Mucosa of stomach (tissue), 1 donor: ENCODE measurements around the gene LGALS7.

Source experiments
- H3K27me3 ChIP-seq: one replicate; pipeline ENCODE4 v1.7.0; 2013; ENCODE audit warnings: mild to moderate bottlenecking, low read length; ENCODE audit not compliant: control insufficient read depth, insufficient read depth
- H3K36me3 ChIP-seq: one replicate; pipeline ENCODE4 v1.7.0; 2013; ENCODE audit warnings: low read length; ENCODE audit not compliant: control insufficient read depth, insufficient read depth
- H3K4me1 ChIP-seq: one replicate; pipeline ENCODE4 v1.7.0; 2013; ENCODE audit warnings: mild to moderate bottlenecking, low read length; ENCODE audit not compliant: control insufficient read depth, insufficient read depth
- H3K4me3 ChIP-seq: one replicate; pipeline ENCODE4 v1.7.0; 2013; ENCODE audit warnings: low read length
- H3K9ac ChIP-seq: one replicate; pipeline ENCODE4 v1.7.0; 2013; ENCODE audit warnings: mild to moderate bottlenecking, low read length, moderate library complexity
- H3K9me3 ChIP-seq: one replicate; pipeline ENCODE4 v1.7.0; 2013; ENCODE audit warnings: mild to moderate bottlenecking, low read length, moderate library complexity; ENCODE audit not compliant: control insufficient read depth
- donor health status: Pancreatic carcinoma.

The LGALS7 gene

DNA sequence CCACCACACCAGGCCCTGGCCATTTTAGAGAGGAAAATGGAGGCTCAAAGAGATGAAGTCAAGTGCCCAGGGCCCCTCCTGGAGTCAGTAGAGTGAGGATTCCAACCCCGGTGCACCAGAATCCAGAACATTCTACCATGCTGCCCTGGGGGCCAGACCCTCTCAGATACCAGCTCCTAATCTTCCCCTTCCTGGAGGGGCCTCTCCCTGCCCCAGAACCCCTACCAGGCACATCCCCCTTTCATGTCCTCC is 40.1 kb downstream of the LGALS7 start:
- no peak overlapping the region for H3K4me3 ChIP-seq
- H3K27me3 ChIP-seq, result no peaks in the 10 kb centered on the region
- H3K36me3 ChIP-seq, result peaks cover 5% of the 10 kb centered on the region
- peaks cover 49% of the 10 kb centered on the region for H3K4me1 ChIP-seq
- H3K9me3 ChIP-seq, result no peaks in the 10 kb centered on the region
- peak overlapping the region; percentile 17 for H3K9ac ChIP-seq

DNA sequence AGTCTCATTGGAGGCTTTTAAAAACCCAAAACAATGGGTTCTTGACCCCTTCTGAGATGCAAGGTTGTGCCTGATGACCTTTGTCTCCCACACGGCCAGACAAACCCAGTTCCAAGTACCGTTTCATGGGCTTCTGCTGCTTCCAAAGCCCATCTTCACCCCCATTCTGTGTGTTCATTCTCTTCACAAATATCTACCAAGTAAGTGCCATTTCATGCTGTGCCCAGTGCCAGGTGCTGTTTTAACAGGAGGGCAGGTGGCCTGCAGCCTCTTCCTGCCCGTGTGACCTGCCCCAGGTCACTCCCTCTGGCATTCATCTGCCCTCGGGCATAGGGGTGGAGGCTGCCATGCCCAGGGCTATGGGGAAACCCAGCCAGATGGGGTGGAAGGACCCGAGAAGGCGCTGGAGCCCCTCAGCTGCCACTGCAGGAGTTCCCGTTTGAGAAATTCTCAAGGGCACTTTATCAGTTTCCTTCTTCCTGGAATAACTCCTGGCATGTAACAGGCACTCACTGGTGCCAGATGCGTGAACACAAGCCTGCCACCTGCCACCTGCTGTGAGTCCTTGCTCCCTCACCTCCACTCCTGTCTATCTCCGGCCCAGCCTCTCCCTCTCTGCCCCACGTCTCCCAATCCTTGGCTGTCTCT is 41.5 kb downstream of the LGALS7 start:
- Histone ChIP-seq H3K36me3 (peaks cover 13% of the 10 kb centered on the region), H3K9ac (peak overlapping the region; percentile 16), H3K27me3 (no peaks in the 10 kb centered on the region), H3K9me3 (no peaks in the 10 kb centered on the region), H3K4me3 (no peak overlapping the region), H3K4me1 (peaks cover 49% of the 10 kb centered on the region)

DNA sequence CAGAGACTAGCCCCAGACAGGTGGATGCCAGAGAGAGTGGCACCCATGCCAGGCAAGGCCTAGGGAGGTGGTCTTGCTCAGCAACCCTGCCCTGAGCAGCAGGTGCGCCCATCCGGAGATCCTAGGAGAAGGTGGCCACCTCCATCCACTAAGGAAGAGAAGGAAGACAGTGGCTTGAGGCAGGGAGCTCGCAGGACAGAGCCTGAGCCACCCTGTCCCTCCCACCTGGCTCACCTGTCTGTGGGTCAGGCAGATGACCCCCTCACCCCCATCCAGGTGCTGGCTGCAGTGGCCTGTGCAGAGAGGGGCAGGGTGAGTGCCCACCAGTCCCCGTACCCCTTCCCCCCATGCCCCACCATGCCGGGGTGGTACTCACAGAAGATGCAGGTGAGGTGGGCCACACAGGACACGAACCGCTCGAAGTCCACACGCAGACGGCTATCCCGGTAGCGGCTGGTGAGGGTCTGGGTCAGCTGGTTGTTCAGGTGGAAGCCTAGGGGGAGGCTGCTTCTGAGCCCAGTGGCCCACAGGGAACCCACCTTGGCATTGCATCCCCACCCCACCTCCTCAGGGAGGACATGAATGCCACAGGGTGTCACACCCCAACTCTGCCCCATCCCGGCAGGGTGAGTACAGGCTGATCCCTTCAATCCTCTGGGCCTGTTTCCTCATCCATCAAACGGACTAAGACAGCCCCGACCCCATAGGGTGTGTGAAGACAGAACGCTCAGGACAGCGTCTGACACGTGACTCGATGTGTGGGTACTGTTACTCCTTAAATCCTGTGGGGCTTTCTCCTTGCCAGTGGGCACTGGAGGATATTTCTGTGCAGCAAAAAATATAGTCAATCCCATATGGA is 42.4 kb downstream of the LGALS7 start:
- H3K9ac ChIP-seq, result peak overlapping the region; percentile 16
- no peaks in the 10 kb centered on the region for H3K9me3 ChIP-seq
- peaks cover 13% of the 10 kb centered on the region for H3K36me3 ChIP-seq
- no peak overlapping the region for H3K4me3 ChIP-seq
- H3K27me3 ChIP-seq, result no peaks in the 10 kb centered on the region
- H3K4me1 ChIP-seq, result peaks cover 44% of the 10 kb centered on the region

DNA sequence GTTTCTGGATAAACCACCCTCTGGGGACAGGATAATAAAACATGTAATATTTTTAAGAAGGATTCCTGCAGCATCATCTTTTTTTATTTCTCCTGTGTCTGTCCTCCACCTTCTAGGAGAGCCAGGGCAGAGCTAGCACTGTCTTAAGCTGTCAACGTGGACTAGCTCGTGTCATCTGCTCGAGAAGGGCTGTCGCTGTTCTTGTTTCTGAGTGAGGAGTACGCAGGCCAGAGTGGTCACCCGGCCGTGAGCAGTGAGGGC is 42.9 kb downstream of the LGALS7 start:
- Histone ChIP-seq H3K9ac (no peak overlapping the region), H3K4me3 (no peak overlapping the region), H3K36me3 (peaks cover 13% of the 10 kb centered on the region), H3K27me3 (no peaks in the 10 kb centered on the region), H3K9me3 (no peaks in the 10 kb centered on the region), H3K4me1 (peaks cover 44% of the 10 kb centered on the region)

DNA sequence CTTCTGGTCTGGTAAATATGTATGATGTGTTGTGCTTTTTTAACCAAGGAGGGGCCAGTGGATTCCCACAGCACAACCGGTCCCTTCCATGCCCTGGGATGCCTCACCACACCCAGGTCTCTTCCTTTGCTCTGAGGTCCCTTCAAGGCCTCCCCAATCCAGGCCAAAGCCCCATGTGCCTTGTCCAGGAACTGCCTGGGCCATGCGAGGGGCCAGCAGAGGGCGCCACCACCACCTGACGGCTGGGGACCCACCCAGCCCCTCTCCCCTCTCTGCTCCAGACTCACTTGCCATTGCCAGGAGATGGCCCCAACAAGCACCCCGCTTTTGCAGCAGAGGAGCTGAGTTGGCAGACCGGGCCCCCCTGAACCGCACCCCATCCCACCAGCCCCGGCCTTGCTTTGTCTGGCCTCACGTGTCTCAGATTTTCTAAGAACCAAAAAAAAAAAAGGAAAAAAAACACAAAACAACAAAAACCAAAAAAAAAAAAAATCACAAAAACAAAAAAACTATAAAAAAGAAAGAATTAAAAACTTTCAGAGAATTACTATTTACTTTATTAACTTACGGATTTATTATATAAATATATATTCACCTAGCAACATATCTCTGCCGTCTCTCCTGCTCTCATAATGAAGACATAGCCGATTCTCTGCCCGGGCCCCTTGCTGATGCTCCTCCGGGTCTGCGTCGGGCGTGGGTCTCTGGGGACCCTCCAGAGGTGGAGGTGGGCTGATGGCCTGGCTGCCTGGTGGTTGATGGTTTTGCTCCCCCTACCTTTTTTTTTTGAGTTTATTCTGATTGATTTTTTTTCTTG is 43.5 kb downstream of the LGALS7 start:
- no peaks in the 10 kb centered on the region for H3K9me3 ChIP-seq
- H3K4me3 ChIP-seq, result no peak overlapping the region
- H3K4me1 ChIP-seq, result peaks cover 40% of the 10 kb centered on the region
- no peaks in the 10 kb centered on the region for H3K27me3 ChIP-seq
- H3K36me3 ChIP-seq, result peaks cover 18% of the 10 kb centered on the region
- no peak overlapping the region for H3K9ac ChIP-seq

DNA sequence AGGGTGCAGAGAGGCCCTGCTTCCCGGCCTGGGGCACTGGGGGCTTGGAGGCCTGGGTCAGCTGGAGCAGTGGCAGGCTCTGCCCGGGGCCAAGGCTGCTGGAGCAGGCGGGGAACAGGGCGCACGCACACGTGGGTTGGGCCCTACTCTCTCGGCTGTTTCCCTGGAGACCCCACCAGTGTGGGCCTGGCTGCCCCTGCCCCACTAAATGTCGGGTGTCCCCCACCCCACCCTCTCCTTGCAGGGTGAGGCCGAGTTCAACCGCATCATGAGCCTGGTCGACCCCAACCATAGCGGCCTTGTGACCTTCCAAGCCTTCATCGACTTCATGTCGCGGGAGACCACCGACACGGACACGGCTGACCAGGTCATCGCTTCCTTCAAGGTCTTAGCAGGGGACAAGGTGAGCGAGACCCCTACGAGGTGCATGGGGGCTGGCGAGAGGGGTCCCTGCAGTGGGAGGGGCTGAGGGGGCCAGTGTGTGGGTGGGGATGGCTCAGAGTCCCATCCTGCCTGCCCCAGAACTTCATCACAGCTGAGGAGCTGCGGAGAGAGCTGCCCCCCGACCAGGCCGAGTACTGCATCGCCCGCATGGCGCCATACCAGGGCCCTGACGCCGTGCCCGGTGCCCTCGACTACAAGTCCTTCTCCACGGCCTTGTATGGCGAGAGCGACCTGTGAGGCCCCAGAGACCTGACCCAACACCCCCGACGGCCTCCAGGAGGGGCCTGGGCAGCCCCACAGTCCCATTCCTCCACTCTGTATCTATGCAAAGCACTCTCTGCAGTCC is 44.4 kb downstream of the LGALS7 start:
- Histone ChIP-seq H3K4me3 (no peak overlapping the region), H3K4me1 (peaks cover 31% of the 10 kb centered on the region), H3K9me3 (no peaks in the 10 kb centered on the region), H3K9ac (no peak overlapping the region), H3K36me3 (peaks cover 23% of the 10 kb centered on the region), H3K27me3 (no peaks in the 10 kb centered on the region)

DNA sequence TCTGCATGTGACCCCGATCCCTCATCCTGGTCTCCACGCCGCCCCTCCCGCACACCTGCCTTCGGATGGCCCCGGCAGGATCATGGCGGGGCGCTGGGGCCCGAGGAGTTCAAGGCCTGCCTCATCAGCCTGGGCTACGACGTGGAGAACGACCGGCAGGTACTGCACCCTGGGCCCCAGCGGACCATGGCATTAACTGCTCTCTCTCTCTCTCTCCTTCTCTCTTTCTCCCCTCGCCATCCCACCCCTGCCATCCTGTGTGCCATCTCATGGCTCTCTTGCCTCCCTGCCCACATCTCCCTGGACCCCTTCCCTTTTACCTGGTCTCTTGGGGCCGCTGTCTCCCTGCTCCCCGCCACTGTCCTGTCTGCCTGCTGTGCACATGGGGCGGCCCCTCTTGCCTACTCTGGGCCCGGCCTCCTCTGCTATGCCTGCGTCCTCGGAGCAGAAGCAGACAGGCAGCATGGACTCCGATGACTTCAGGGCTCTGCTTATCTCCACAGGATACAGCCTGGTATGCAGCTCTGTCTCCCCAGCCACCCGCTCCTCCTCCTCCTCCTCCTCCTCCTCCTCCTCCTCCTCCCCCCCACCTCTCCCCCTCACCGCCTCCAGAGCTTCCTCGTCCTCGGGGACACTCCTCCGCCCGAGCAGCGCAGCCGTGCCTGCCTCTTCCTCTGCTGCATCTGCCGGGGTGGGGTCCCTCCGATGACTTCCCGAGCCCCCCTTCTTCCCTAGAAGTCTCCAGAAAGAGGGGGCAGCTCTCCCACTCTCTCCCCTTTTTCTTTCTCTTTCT is 45.3 kb downstream of the LGALS7 start:
- no peak overlapping the region for H3K9ac ChIP-seq
- no peaks in the 10 kb centered on the region for H3K9me3 ChIP-seq
- H3K36me3 ChIP-seq, result peaks cover 30% of the 10 kb centered on the region
- H3K27me3 ChIP-seq, result no peaks in the 10 kb centered on the region
- peaks cover 29% of the 10 kb centered on the region for H3K4me1 ChIP-seq
- no peak overlapping the region for H3K4me3 ChIP-seq

DNA sequence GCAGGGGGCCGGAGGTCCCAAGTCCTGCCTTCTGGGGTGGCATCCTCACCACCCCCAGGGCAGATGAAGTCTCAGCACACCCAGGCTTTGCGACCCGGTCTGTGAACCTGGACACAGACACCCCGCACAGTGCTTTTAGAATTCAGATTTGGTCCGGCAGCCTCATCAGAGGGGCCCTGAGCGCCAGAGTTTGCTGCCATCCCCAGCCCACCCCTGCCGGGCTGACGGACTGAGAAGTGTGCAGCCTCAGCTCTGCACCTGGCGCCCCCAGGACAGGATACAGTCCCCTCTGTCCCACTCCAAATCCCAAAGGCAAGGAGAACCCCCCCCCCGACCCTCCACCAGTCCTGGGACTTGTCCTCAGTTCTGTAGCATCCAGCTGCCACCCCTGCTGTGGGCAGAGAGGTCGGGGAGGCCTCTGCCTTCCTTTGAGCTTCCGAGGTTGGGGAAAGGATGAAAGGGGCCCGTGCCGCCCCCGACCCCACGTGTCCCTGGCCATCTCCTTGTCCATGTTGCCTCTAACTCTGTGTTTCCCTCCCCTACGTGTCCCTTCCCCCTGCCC is 45.9 kb downstream of the LGALS7 start:
- Histone ChIP-seq H3K4me3 (no peak overlapping the region), H3K4me1 (peaks cover 29% of the 10 kb centered on the region), H3K9me3 (no peaks in the 10 kb centered on the region), H3K27me3 (no peaks in the 10 kb centered on the region), H3K36me3 (peaks cover 37% of the 10 kb centered on the region), H3K9ac (no peak overlapping the region)

DNA sequence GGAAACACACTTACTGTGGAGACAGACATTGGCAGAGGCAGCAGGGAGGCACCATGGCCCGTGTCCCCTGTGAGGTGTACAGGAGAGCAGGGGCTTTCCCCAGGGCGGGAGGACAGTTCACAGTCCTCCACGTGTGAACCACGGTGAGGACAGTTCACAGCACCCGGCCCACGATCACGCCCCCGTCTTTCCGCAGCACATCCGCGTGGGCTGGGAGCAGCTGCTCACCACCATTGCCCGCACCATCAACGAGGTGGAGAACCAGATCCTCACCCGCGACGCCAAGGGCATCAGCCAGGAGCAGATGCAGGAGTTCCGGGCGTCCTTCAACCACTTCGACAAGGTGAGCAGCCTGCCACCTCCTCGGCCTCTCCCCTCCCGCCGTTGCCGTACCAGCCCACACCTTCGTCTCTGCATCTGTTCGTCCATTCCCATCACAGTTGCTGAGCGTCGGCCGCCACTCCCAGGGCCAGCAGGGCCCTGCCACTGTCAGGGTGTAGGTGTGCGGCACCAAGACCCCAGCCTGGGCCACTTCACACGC is 46.5 kb downstream of the LGALS7 start:
- peaks cover 40% of the 10 kb centered on the region for H3K36me3 ChIP-seq
- H3K27me3 ChIP-seq, result no peaks in the 10 kb centered on the region
- H3K4me1 ChIP-seq, result peaks cover 29% of the 10 kb centered on the region
- H3K9me3 ChIP-seq, result no peaks in the 10 kb centered on the region
- H3K9ac ChIP-seq, result no peak overlapping the region
- H3K4me3 ChIP-seq, result no peak overlapping the region

DNA sequence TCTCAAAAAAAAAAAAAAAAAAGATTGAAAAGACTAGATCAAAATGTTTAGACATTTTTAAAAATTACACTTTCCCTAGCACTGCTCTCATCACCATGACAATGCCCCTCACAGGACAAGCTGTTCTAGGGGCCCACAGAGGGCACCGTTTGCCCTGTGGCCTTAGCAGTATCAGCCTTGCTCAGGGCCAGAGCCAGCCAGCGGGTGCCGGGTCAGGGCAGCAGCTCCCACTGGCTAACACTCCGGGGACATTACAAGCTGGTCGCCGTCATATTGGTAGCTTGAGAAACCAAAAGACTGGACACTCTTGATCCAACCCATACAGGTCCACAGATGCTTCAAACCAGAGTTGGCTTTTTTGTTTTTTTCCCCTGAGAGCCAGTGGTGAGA is 47.0 kb downstream of the LGALS7 start:
- no peak overlapping the region for H3K9ac ChIP-seq
- H3K4me1 ChIP-seq, result peaks cover 29% of the 10 kb centered on the region
- H3K4me3 ChIP-seq, result no peak overlapping the region
- no peaks in the 10 kb centered on the region for H3K9me3 ChIP-seq
- H3K36me3 ChIP-seq, result peaks cover 46% of the 10 kb centered on the region
- no peaks in the 10 kb centered on the region for H3K27me3 ChIP-seq
